Left colon (tissue), 2 donors: Measurements from ENCODE around the gene PSMD4. TPM values are rescaled to one million over a fixed set of nuclear protein-coding genes. Genes with fewer than 3 reads are reported as not detected.

Source experiments
- ATAC-seq: fragments of 200-7000 bp; cut with Tn5 transposase; one replicate; pipeline ENCODE4 v1.9.1; 2020; ENCODE audit warnings: mild to moderate bottlenecking, moderate library complexity
- DNase-seq, 2 donors: peaks; one replicate each; pipeline ENCODE4 v3.0.0-alpha.2; 2020
- intact Hi-C, 2 donors: fragments of 100-400 bp; cut with DNase I in 1 of 2; cut with micrococcal nuclease in 1 of 2; formaldehyde crosslinking; loops; one replicate each; pipeline versions ENCODE4 v1.11.2 to v1.14.0; 2022; cut with DNase I, micrococcal nuclease
- total RNA-seq, 2 donors: library from RNA; stranded (reverse); fragmentation: NEBNext Ultra II Directional; extraction: Animal tissue kit (Norgen Biotek cat#: 25700); gene quantifications; one replicate each; pipeline ENCODE4 v1.2.1, GENCODE V29; 2021
- donor health status: DM: no; HTN: no; CAD: no.
- donor health status: DM: yes; HTN: yes; CAD: no.

PSMD4 gene
- total RNA-seq, 2 donors from 2014 or later: 103 to 105 TPM

- intact Hi-C loops: no loop called here
- ATAC-seq: peak; percentile 6
- no peak for DNase-seq
Observed at GRCh38 chr1:151290709-151291303, 36.3 kb downstream of the PSMD4 start.

- intact Hi-C loops: no loop called here
Observed at GRCh38 chr1:151292207-151293030, 37.9 kb downstream of the PSMD4 start.

GRCh38 chr1:151293093-151293492 lies 38.6 kb downstream of the PSMD4 start:
- intact Hi-C loops: no loop called here
- DNase-seq (no peak), ATAC-seq (no peak)

More at GRCh38 chr1:151292207-151293030, 37.9 kb downstream of the PSMD4 start:
- ATAC-seq (peak; percentile 4), DNase-seq (no peak)

GRCh38 chr1:151294742-151295462 lies 40.4 kb downstream of the PSMD4 start:
- ATAC-seq: no peak
- intact Hi-C loops: no loop called here

GRCh38 chr1:151309811-151310323 lies 55.3 kb downstream of the PSMD4 start:
- ATAC-seq (no peak), DNase-seq (no peak)
- intact Hi-C loops: loop anchor here in 1 of 2 donors (10.0 kb wide), 1 partner anchor 95 kb away; no protein-coding TSS in a partner anchor

More at GRCh38 chr1:151294742-151295462, 40.4 kb downstream of the PSMD4 start:
- DNase-seq: no peak

GRCh38 chr1:151311011-151311410 lies 56.5 kb downstream of the PSMD4 start:
- intact Hi-C loops: no loop called here
- no peak for DNase-seq
- ATAC-seq: no peak

GRCh38 chr1:151311589-151312331 lies 57.2 kb downstream of the PSMD4 start:
- intact Hi-C loops: no loop called here
- ATAC-seq: peak; percentile 92
- DNase-seq: peak in 1 of 2 donors; percentile 72

GRCh38 chr1:151312411-151312810 lies 57.9 kb downstream of the PSMD4 start:
- intact Hi-C loops: no loop called here
- ATAC-seq: no peak
- no peak for DNase-seq

GRCh38 chr1:151312826-151313225 lies 58.3 kb downstream of the PSMD4 start:
- DNase-seq: no peak
- intact Hi-C loops: no loop called here
- ATAC-seq: no peak

- DNase-seq: no peak
- intact Hi-C loops: no loop called here
- no peak for ATAC-seq
Observed at GRCh38 chr1:151313501-151313900, 59.0 kb downstream of the PSMD4 start.

GRCh38 chr1:151314137-151314875 lies 59.8 kb downstream of the PSMD4 start:
- ATAC-seq (no peak), DNase-seq (peak; percentile 40 to 46)
- intact Hi-C loops: no loop called here

- intact Hi-C loops: no loop called here
- DNase-seq (no peak), ATAC-seq (no peak)
Observed at GRCh38 chr1:151315565-151316235, 61.2 kb downstream of the PSMD4 start.

Other genes with a start within 250 kb of the PSMD4 start
- gene MINDY1, start 247.8 kb upstream of the PSMD4 start, total RNA-seq: 10 to 100 TPM; 43.5 to 50.4 TPM
- gene PRUNE1, start 246.3 kb upstream of the PSMD4 start, total RNA-seq: 10 to 100 TPM; 18.9 to 19.0 TPM
- gene BNIPL, start 218.1 kb upstream of the PSMD4 start, total RNA-seq: under 1 TPM; 0.61 to 0.75 TPM
- 1 to 10 TPM; 3.0 to 4.1 TPM for gene C1orf56, start 207.0 kb upstream of the PSMD4 start, total RNA-seq
- gene CDC42SE1, start 195.1 kb upstream of the PSMD4 start, total RNA-seq: 10 to 100 TPM; 65.5 to 74.4 TPM
- gene MLLT11, start 194.3 kb upstream of the PSMD4 start, total RNA-seq: under 1 TPM; 0.21 to 0.81 TPM
- 10 to 100 TPM; 14.7 to 15.8 TPM for gene GABPB2, start 184.0 kb upstream of the PSMD4 start, total RNA-seq
- 1 to 10 TPM; 2.7 to 2.8 TPM for gene SEMA6C, start 108.1 kb upstream of the PSMD4 start, total RNA-seq
- gene TNFAIP8L2, start 98.1 kb upstream of the PSMD4 start, total RNA-seq: 1 to 10 TPM in 1 of 2 donors, under 1 TPM in 1; 0.40 to 2.8 TPM
- 1 to 10 TPM; 6.8 to 9.2 TPM for gene LYSMD1, start 88.8 kb upstream of the PSMD4 start, total RNA-seq
- 10 to 100 TPM; 22.6 to 26.2 TPM for gene SCNM1, start 88.6 kb upstream of the PSMD4 start, total RNA-seq
- 1 to 10 TPM; 1.2 to 1.6 TPM for gene TMOD4, start 78.8 kb upstream of the PSMD4 start, total RNA-seq
- 10 to 100 TPM; 34.4 TPM for gene VPS72, start 64.5 kb upstream of the PSMD4 start, total RNA-seq
- 10 to 100 TPM; 36.2 to 49.3 TPM for gene PIP5K1A, start 56.2 kb upstream of the PSMD4 start, total RNA-seq
- gene ZNF687, start 27.6 kb downstream of the PSMD4 start, total RNA-seq: 10 to 100 TPM; 22.0 to 27.7 TPM
- gene PI4KB, start 72.7 kb downstream of the PSMD4 start, total RNA-seq: 10 to 100 TPM; 56.7 to 58.3 TPM
- gene RFX5, start 92.5 kb downstream of the PSMD4 start, total RNA-seq: 10 to 100 TPM; 20.7 to 20.9 TPM
- 1,000 to 10,000 TPM; 1,259 to 2,164 TPM for gene SELENBP1, start 118.0 kb downstream of the PSMD4 start, total RNA-seq
- 100 to 1,000 TPM; 155 to 175 TPM for gene PSMB4, start 144.8 kb downstream of the PSMD4 start, total RNA-seq
- 10 to 100 TPM; 55.4 to 70.9 TPM for gene POGZ, start 204.8 kb downstream of the PSMD4 start, total RNA-seq